ENCODE data around the gene TEX11. TPM values are rescaled to one million over a fixed set of nuclear protein-coding genes. Genes with fewer than 3 reads are reported as not detected.
"Not testable (repeated sequence)": the region's sequence is repeated elsewhere in the genome, so short reads cannot be mapped to it uniquely, and the experiment has no call there.

TEX11 gene
- polyA plus RNA-seq, 6 donors from 2014 or later, result not detected

- no peak for DNase-seq
- H3K4me3 Mint-ChIP-seq, result no peak overlapping the region
Measured at GRCh38 chrX:70720721-70721120, 187.8 kb downstream of the TEX11 start.

GRCh38 chrX:70711336-70711735, 197.2 kb downstream of the TEX11 start:
- H3K9me3 Mint-ChIP-seq, result peaks cover 5 to 25% (median 8%) of the 10 kb centered on the region in 7 donors
- not testable (repeated sequence) for ATAC-seq (ENCODE audit: low read depth in 2 of 2); H3K27me3 Mint-ChIP-seq

More at GRCh38 chrX:70720721-70721120, 187.8 kb downstream of the TEX11 start:
- H3K9me3 Mint-ChIP-seq, result peaks cover 0 to 4% (median 0%) of the 10 kb centered on the region in 7 donors
- no peak overlapping the region for H3K27ac Mint-ChIP-seq
- peaks cover 0 to under 1% (median 0%) of the 10 kb centered on the region in 3 donors for H3K27me3 Mint-ChIP-seq
- H3K36me3 Mint-ChIP-seq, result no peaks in the 10 kb centered on the region
- H3K4me1 Mint-ChIP-seq, result no peaks in the 10 kb centered on the region
- ATAC-seq (ENCODE audit: low read depth in 2 of 2), result no peak

GRCh38 chrX:70694339-70695122, 214.0 kb downstream of the TEX11 start:
- no peak overlapping the region for H3K4me3 Mint-ChIP-seq
- no peak for ATAC-seq (ENCODE audit: low read depth in 2 of 2)
- H3K4me1 Mint-ChIP-seq, result no peaks in the 10 kb centered on the region
- DNase-seq, result no peak
- H3K9me3 Mint-ChIP-seq, result peaks cover 0 to 8% (median 0%) of the 10 kb centered on the region in 7 donors
- H3K27me3 Mint-ChIP-seq, result no peaks in the 10 kb centered on the region
- no peaks in the 10 kb centered on the region for H3K36me3 Mint-ChIP-seq
- H3K27ac Mint-ChIP-seq, result no peak overlapping the region

More at GRCh38 chrX:70711336-70711735, 197.2 kb downstream of the TEX11 start:
- H3K4me3 Mint-ChIP-seq, H3K27ac Mint-ChIP-seq, H3K36me3 Mint-ChIP-seq, DNase-seq, H3K4me1 Mint-ChIP-seq: not testable (repeated sequence)

GRCh38 chrX:70679455-70679854, 229.1 kb downstream of the TEX11 start:
- H3K36me3 Mint-ChIP-seq; H3K27ac Mint-ChIP-seq; H3K27me3 Mint-ChIP-seq; DNase-seq; H3K4me1 Mint-ChIP-seq; H3K4me3 Mint-ChIP-seq; ATAC-seq (ENCODE audit: low read depth in 2 of 2): not testable (repeated sequence)
- H3K9me3 Mint-ChIP-seq, result peaks cover 0 to 11% (median 4%) of the 10 kb centered on the region in 7 donors

GRCh38 chrX:70675284-70675683, 233.2 kb downstream of the TEX11 start:
- Mint-ChIP-seq H3K27ac (no peak overlapping the region), H3K4me3 (no peak overlapping the region), H3K4me1 (no peaks in the 10 kb centered on the region), H3K9me3 (peaks cover 0 to 13% (median 3%) of the 10 kb centered on the region in 7 donors), H3K27me3 (no peaks in the 10 kb centered on the region), H3K36me3 (peaks cover 0 to 4% of the 10 kb centered on the region in 2 donors)
- DNase-seq (no peak), ATAC-seq (ENCODE audit: low read depth in 2 of 2) (no peak)

- ATAC-seq (ENCODE audit: low read depth in 2 of 2) (no peak), DNase-seq (no peak)
- Mint-ChIP-seq H3K27me3 (peaks cover 0 to 4% (median 0%) of the 10 kb centered on the region in 3 donors), H3K36me3 (peaks cover 0 to 4% of the 10 kb centered on the region in 2 donors), H3K4me1 (no peaks in the 10 kb centered on the region), H3K27ac (no peak overlapping the region), H3K4me3 (no peak overlapping the region), H3K9me3 (peaks cover 0 to 13% (median 3%) of the 10 kb centered on the region in 7 donors)
Measured at GRCh38 chrX:70672326-70672725, 236.2 kb downstream of the TEX11 start.

GRCh38 chrX:70669120-70669519, 239.4 kb downstream of the TEX11 start:
- Mint-ChIP-seq H3K27ac (no peak overlapping the region), H3K27me3 (peaks cover 0 to 7% (median 0%) of the 10 kb centered on the region in 3 donors), H3K9me3 (peaks cover 0 to 3% (median 0%) of the 10 kb centered on the region in 7 donors), H3K4me3 (no peak overlapping the region), H3K4me1 (no peaks in the 10 kb centered on the region), H3K36me3 (no peaks in the 10 kb centered on the region)
- ATAC-seq (ENCODE audit: low read depth in 2 of 2), result no peak
- DNase-seq, result no peak

- peaks cover 0 to 2% (median 0%) of the 10 kb centered on the region in 7 donors for H3K9me3 Mint-ChIP-seq
- H3K36me3 Mint-ChIP-seq, result no peaks in the 10 kb centered on the region
- ATAC-seq (ENCODE audit: low read depth in 2 of 2), result no peak
- H3K27ac Mint-ChIP-seq, result no peak overlapping the region
- no peak for DNase-seq
- no peaks in the 10 kb centered on the region for H3K4me1 Mint-ChIP-seq
- H3K27me3 Mint-ChIP-seq, result peaks cover 0 to 7% (median 0%) of the 10 kb centered on the region in 3 donors
- H3K4me3 Mint-ChIP-seq, result no peak overlapping the region
Measured at GRCh38 chrX:70664726-70665125, 243.8 kb downstream of the TEX11 start.

- not testable (repeated sequence) for H3K27me3 Mint-ChIP-seq; ATAC-seq (ENCODE audit: low read depth in 2 of 2); DNase-seq; H3K36me3 Mint-ChIP-seq; H3K9me3 Mint-ChIP-seq; H3K4me1 Mint-ChIP-seq; H3K4me3 Mint-ChIP-seq; H3K27ac Mint-ChIP-seq
Measured at GRCh38 chrX:70661124-70661523, 247.4 kb downstream of the TEX11 start.

GRCh38 chrX:70657546-70657945, 251.0 kb downstream of the TEX11 start:
- H3K4me1 Mint-ChIP-seq; H3K9me3 Mint-ChIP-seq; H3K4me3 Mint-ChIP-seq; H3K27me3 Mint-ChIP-seq; ATAC-seq (ENCODE audit: low read depth in 2 of 2); DNase-seq; H3K36me3 Mint-ChIP-seq; H3K27ac Mint-ChIP-seq: not testable (repeated sequence)

GRCh38 chrX:70656304-70656703, 252.2 kb downstream of the TEX11 start:
- no peaks in the 10 kb centered on the region for H3K36me3 Mint-ChIP-seq
- H3K27ac Mint-ChIP-seq, result no peak overlapping the region
- peaks cover 0 to 2% (median 0%) of the 10 kb centered on the region in 7 donors for H3K9me3 Mint-ChIP-seq
- DNase-seq (no peak), ATAC-seq (ENCODE audit: low read depth in 2 of 2) (no peak)
- H3K27me3 Mint-ChIP-seq, result peaks cover 0 to 14% (median 0%) of the 10 kb centered on the region in 3 donors
- no peak overlapping the region for H3K4me3 Mint-ChIP-seq
- H3K4me1 Mint-ChIP-seq, result no peaks in the 10 kb centered on the region

GRCh38 chrX:70647910-70648309, 260.6 kb downstream of the TEX11 start:
- H3K9me3 Mint-ChIP-seq, result peaks cover 0 to 41% (median 20%) of the 10 kb centered on the region in 7 donors
- not testable (repeated sequence) for H3K27ac Mint-ChIP-seq; ATAC-seq (ENCODE audit: low read depth in 2 of 2); H3K36me3 Mint-ChIP-seq; H3K27me3 Mint-ChIP-seq; DNase-seq; H3K4me3 Mint-ChIP-seq; H3K4me1 Mint-ChIP-seq

- H3K4me1 Mint-ChIP-seq, result no peaks in the 10 kb centered on the region
- ATAC-seq (ENCODE audit: low read depth in 2 of 2) (no peak), DNase-seq (no peak)
- no peaks in the 10 kb centered on the region for H3K27me3 Mint-ChIP-seq
- no peaks in the 10 kb centered on the region for H3K36me3 Mint-ChIP-seq
- no peak overlapping the region for H3K27ac Mint-ChIP-seq
- no peak overlapping the region for H3K4me3 Mint-ChIP-seq
- H3K9me3 Mint-ChIP-seq, result peaks cover 0 to 6% (median 2%) of the 10 kb centered on the region in 7 donors
Measured at GRCh38 chrX:70636218-70636617, 272.3 kb downstream of the TEX11 start.

GRCh38 chrX:70635669-70636068, 272.8 kb downstream of the TEX11 start:
- no peaks in the 10 kb centered on the region for H3K27me3 Mint-ChIP-seq
- ATAC-seq (ENCODE audit: low read depth in 2 of 2) (no peak), DNase-seq (no peak)
- no peak overlapping the region for H3K27ac Mint-ChIP-seq
- H3K4me1 Mint-ChIP-seq, result no peaks in the 10 kb centered on the region
- H3K9me3 Mint-ChIP-seq, result peaks cover 0 to 6% (median 1%) of the 10 kb centered on the region in 7 donors
- H3K36me3 Mint-ChIP-seq, result no peaks in the 10 kb centered on the region
- no peak overlapping the region for H3K4me3 Mint-ChIP-seq
